Left renal pelvis (tissue), 4 donors: ENCODE data around the gene NCLN. TPM values are rescaled to one million over a fixed set of nuclear protein-coding genes. Genes with fewer than 3 reads are reported as not detected.

Experiments used
- DNase-seq, 4 donors: peaks; one replicate each; pipeline ENCODE4 v3.0.0-alpha.2; 2013; ENCODE audit warnings: low read depth in 4 of 4, low spot score in 3 of 4
- polyA plus RNA-seq, 4 donors: library from polyadenylated mRNA; unstranded; fragments of 120-200 nt; gene quantifications; one replicate each; pipeline ENCODE4 v1.2.1, GENCODE V29; 2013; ENCODE audit not compliant: insufficient read length in 4 of 4

The NCLN gene
- polyA plus RNA-seq, 4 donors = 28.1 to 50.9 (median 32.1) TPM

GRCh38 chr19:3248728-3249326 is 63.1 kb downstream of the NCLN start:
- DNase-seq = no peak

GRCh38 chr19:3249408-3249807 is 63.7 kb downstream of the NCLN start:
- DNase-seq = no peak

DNA sequence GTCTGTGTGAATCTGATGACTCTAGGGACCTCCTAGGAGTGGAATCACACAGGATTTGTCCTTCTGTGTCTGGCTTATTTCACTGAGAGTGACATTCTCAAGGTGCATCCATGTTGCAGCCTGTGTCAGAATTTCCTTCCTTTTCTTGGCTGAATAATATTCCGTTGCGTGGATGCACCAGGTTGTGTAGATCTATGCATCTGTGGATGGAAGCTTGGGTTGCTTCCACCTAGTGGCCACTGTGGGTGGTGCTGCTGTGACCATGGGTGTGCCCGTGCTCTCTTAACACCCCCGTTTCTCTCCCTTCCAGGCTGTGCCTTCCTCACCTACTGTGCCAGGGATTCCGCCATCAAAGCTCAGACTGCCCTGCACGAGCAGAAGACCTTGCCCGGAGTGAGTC is 64.9 kb downstream of the NCLN start:
- no peak for DNase-seq

GRCh38 chr19:3251229-3251628 is 65.5 kb downstream of the NCLN start:
- DNase-seq = no peak

GRCh38 chr19:3252650-3253049 is 66.9 kb downstream of the NCLN start:
- no peak for DNase-seq

GRCh38 chr19:3253270-3253669 is 67.5 kb downstream of the NCLN start:
- no peak for DNase-seq

- no peak for DNase-seq
Measured at GRCh38 chr19:3254520-3254919, 68.8 kb downstream of the NCLN start.

DNA sequence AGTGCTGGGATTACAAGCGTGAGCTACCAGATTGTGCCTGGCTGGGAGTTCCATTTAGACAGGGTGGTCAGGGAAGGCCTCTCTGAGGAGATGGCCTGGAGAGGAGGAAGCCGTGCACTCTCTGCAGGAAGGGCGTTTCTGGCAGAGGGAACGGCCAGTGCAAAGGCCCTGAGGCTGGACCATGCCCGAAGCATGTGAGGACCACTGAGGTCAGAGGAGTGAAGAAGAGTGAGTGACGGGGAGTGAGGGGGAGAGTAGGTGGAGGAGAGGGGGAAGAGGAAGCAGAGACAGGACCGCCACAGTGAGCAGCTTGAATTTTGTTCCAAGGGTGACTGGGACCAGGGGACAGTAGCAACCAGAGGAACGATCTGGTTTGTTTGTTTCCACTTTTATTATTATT is 71.3 kb downstream of the NCLN start:
- no peak for DNase-seq

Other genes with a start within 250 kb of the NCLN start
- gene ZNF77, start 241.0 kb upstream of the NCLN start, polyA plus RNA-seq = 1 to 10 TPM; 6.5 to 8.1 (median 7.3) TPM
- gene TLE6, start 208.4 kb upstream of the NCLN start, polyA plus RNA-seq = 10 to 100 TPM in 1 of 4 donors, 1 to 10 TPM in 3; 1.9 to 10.5 (median 7.5) TPM
- 10 to 100 TPM; 39.1 to 68.7 (median 43.7) TPM for gene TLE2, start 156.7 kb upstream of the NCLN start, polyA plus RNA-seq
- 100 to 1,000 TPM; 425 to 627 (median 469) TPM for gene TLE5, start 123.4 kb upstream of the NCLN start, polyA plus RNA-seq
- gene GNA11, start 91.6 kb upstream of the NCLN start, polyA plus RNA-seq = 10 to 100 TPM; 49.1 to 58.9 (median 54.2) TPM
- 1 to 10 TPM in 3 of 4 donors, under 1 TPM in 1; 0.96 to 2.2 (median 1.1) TPM for gene GNA15, start 49.9 kb upstream of the NCLN start, polyA plus RNA-seq
- under 1 TPM; 0.21 to 0.54 (median 0.32) TPM for gene S1PR4, start 7.2 kb upstream of the NCLN start, polyA plus RNA-seq
- gene CELF5, start 38.7 kb downstream of the NCLN start, polyA plus RNA-seq = 1 to 10 TPM in 2 of 4 donors, under 1 TPM in 2; 0.76 to 1.3 (median 0.97) TPM
- gene NFIC, start 180.7 kb downstream of the NCLN start, polyA plus RNA-seq = 10 to 100 TPM; 21.7 to 57.6 (median 26.6) TPM